NCI-H510A (cell line): ENCODE results near the gene SPINK6.
A peak's percentile ranks its signal among the peaks of the same experiment; 100 is the strongest.

Experiments used
- DNase-seq: peaks from one replicate; lab custom pipeline; 2025; lab: John Stamatoyannopoulos, UW

SPINK6 gene

GRCh38 chr5:148202531-148203203 is at the start of gene SPINK6:
Gene SPINK6, plus strand, starts transcription at chr5:148203042. Its CDS starts 55 bp downstream, at chr5:148203097.
- no peak for DNase-seq

- DNase-seq, result no peak
Measured at GRCh38 chr5:148156609-148157008, 46.2 kb upstream of the SPINK6 start.

GRCh38 chr5:148162038-148162437 is 40.8 kb upstream of the SPINK6 start:
- DNase-seq, result no peak

GRCh38 chr5:148163345-148163744 is 39.5 kb upstream of the SPINK6 start:
- no peak for DNase-seq

- DNase-seq, result no peak
Measured at GRCh38 chr5:148166550-148167283, 36.1 kb upstream of the SPINK6 start.

GRCh38 chr5:148168246-148168645 is 34.6 kb upstream of the SPINK6 start, which contains the start of gene SPINK14:
Gene SPINK14, plus strand, starts transcription at chr5:148168546. Its CDS starts 1,187 bp downstream, at chr5:148169733.
- no peak for DNase-seq

- DNase-seq, result no peak
Measured at GRCh38 chr5:148172377-148172776, 30.5 kb upstream of the SPINK6 start.

- DNase-seq, result no peak
Measured at GRCh38 chr5:148176480-148176879, 26.4 kb upstream of the SPINK6 start.

GRCh38 chr5:148177207-148177606 is 25.6 kb upstream of the SPINK6 start:
- DNase-seq, result no peak

GRCh38 chr5:148179234-148179824 is 23.5 kb upstream of the SPINK6 start:
- no peak for DNase-seq

- no peak for DNase-seq
Measured at GRCh38 chr5:148186248-148187003, 16.4 kb upstream of the SPINK6 start.

GRCh38 chr5:148191010-148191409 is 11.8 kb upstream of the SPINK6 start:
- no peak for DNase-seq

GRCh38 chr5:148193202-148193601 is 9.6 kb upstream of the SPINK6 start:
- no peak for DNase-seq

GRCh38 chr5:148201151-148201550 is 1.7 kb upstream of the SPINK6 start:
- DNase-seq, result no peak

GRCh38 chr5:148205044-148205806 is 2.4 kb downstream of the SPINK6 start:
- no peak for DNase-seq

GRCh38 chr5:148205865-148206264 is 3.0 kb downstream of the SPINK6 start:
- DNase-seq, result no peak

- DNase-seq, result no peak
Measured at GRCh38 chr5:148206620-148207019, 3.8 kb downstream of the SPINK6 start.

GRCh38 chr5:148208226-148208625 is 5.4 kb downstream of the SPINK6 start:
- DNase-seq, result no peak

- peak; percentile 22 for DNase-seq
Measured at GRCh38 chr5:148209151-148209770, 6.4 kb downstream of the SPINK6 start.

- no peak for DNase-seq
Measured at GRCh38 chr5:148214665-148215185, 11.9 kb downstream of the SPINK6 start.

GRCh38 chr5:148221508-148221907 is 18.7 kb downstream of the SPINK6 start:
- no peak for DNase-seq
